Measurements from ENCODE around the gene A1BG.

- TF ChIP-seq GABPA (IDR thresholded peaks at IDR 0.05; ENCODE audit: low read depth, low read length): no peak
- TF ChIP-seq GABPA (CRISPR knock-in tag; IDR thresholded peaks at IDR 0.05; ENCODE audit: low read depth): no peak
- no peak for TF ChIP-seq CTCF (CRISPR knock-in tag; IDR thresholded peaks at IDR 0.05)
- no peak for TF ChIP-seq TAF1 (CRISPR knock-in tag; IDR thresholded peaks at IDR 0.05)
- TF ChIP-seq, protein P1, sequence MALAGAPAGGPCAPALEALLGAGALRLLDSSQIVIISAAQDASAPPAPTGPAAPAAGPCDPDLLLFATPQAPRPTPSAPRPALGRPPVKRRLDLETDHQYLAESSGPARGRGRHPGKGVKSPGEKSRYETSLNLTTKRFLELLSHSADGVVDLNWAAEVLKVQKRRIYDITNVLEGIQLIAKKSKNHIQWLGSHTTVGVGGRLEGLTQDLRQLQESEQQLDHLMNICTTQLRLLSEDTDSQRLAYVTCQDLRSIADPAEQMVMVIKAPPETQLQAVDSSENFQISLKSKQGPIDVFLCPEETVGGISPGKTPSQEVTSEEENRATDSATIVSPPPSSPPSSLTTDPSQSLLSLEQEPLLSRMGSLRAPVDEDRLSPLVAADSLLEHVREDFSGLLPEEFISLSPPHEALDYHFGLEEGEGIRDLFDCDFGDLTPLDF (CRISPR knock-in tag; IDR thresholded peaks at IDR 0.05): no peak
- TF ChIP-seq PCBP1 (IDR thresholded peaks at IDR 0.05; ENCODE audit: borderline replicate concordance, low read depth, low read length): no peak
- TF ChIP-seq CHCHD3 (CRISPR knock-in tag; IDR thresholded peaks at IDR 0.05): no peak
- TF ChIP-seq MXI1 (IDR thresholded peaks at IDR 0.05; ENCODE audit: borderline replicate concordance, low read depth, low read length): no peak
- TF ChIP-seq ZNF230 (CRISPR knock-in tag; IDR thresholded peaks at IDR 0.05): no peak
- TF ChIP-seq ATF3 (CRISPR knock-in tag; IDR thresholded peaks at IDR 0.05): no peak
- no peak for TF ChIP-seq MTA3 (CRISPR knock-in tag; IDR thresholded peaks at IDR 0.05)
- TF ChIP-seq, protein P2, sequence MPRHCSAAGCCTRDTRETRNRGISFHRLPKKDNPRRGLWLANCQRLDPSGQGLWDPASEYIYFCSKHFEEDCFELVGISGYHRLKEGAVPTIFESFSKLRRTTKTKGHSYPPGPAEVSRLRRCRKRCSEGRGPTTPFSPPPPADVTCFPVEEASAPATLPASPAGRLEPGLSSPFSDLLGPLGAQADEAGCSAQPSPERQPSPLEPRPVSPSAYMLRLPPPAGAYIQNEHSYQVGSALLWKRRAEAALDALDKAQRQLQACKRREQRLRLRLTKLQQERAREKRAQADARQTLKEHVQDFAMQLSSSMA (CRISPR knock-in tag; IDR thresholded peaks at IDR 0.05): no peak
- TF ChIP-seq HNRNPL (IDR thresholded peaks at IDR 0.05; ENCODE audit: low read depth, low read length): no peak
Measured at GRCh38 chr19:58374200-58374599, 20.9 kb upstream of the A1BG start.
